ENCODE data around the gene C16orf74.

Gene C16orf74

DNA sequence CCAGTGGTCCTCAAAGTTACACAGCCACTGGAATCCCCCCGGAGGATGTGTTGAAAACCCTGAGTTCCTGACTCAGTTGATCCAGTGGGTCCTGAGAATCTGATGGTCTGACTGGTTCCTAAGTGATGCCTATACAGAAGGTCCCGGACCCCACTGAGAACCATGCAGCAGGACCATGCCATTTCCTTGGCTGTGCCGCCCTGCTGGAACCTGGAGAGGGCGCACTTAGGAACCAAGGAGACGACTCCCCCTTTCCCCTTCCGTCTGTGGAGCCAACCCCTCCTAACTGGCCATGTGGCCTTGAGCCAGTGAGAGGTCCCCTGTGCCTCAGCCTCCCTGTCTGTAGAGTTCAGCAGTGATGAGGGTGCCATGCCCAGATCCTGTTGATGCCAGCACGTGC is 22.0 kb downstream of the C16orf74 start:
- H3K27ac ChIP-seq = no peak overlapping the region

DNA sequence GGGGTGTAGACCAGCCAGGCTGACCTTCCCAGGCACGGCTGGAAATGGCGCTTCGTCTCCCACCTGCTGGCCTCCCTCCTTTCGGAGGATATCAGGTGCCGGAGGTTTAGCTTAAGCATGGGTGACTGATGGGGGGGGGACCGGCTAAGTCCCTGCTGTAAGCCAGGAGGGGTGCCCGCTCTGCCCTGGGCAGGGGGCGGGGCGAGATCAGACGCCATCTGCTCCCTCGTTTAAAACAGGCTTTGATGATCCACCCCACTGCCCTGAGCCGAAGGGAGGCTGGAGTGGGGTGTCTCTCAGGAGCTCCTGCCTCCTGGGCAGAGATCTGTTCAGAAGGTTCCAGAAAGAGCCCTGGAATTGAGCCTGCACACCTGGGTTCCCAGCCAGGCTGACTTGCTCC is 26.0 kb downstream of the C16orf74 start:
- no peak for TF ChIP-seq ZFX (IDR thresholded peaks at IDR 0.05; ENCODE audit: borderline replicate concordance)
- TF ChIP-seq, protein P1, sequence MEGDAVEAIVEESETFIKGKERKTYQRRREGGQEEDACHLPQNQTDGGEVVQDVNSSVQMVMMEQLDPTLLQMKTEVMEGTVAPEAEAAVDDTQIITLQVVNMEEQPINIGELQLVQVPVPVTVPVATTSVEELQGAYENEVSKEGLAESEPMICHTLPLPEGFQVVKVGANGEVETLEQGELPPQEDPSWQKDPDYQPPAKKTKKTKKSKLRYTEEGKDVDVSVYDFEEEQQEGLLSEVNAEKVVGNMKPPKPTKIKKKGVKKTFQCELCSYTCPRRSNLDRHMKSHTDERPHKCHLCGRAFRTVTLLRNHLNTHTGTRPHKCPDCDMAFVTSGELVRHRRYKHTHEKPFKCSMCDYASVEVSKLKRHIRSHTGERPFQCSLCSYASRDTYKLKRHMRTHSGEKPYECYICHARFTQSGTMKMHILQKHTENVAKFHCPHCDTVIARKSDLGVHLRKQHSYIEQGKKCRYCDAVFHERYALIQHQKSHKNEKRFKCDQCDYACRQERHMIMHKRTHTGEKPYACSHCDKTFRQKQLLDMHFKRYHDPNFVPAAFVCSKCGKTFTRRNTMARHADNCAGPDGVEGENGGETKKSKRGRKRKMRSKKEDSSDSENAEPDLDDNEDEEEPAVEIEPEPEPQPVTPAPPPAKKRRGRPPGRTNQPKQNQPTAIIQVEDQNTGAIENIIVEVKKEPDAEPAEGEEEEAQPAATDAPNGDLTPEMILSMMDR (IDR thresholded peaks at IDR 0.05) = no peak
- H3K27ac ChIP-seq = no peak overlapping the region

More for the DNA sequence above, 22.0 kb downstream of the C16orf74 start:
- TF ChIP-seq, protein P1 (IDR thresholded peaks at IDR 0.05) = peak; percentile 28; the same call in 1 of the 2 replicates
- no peak for TF ChIP-seq ZFX (IDR thresholded peaks at IDR 0.05; ENCODE audit: borderline replicate concordance)

DNA sequence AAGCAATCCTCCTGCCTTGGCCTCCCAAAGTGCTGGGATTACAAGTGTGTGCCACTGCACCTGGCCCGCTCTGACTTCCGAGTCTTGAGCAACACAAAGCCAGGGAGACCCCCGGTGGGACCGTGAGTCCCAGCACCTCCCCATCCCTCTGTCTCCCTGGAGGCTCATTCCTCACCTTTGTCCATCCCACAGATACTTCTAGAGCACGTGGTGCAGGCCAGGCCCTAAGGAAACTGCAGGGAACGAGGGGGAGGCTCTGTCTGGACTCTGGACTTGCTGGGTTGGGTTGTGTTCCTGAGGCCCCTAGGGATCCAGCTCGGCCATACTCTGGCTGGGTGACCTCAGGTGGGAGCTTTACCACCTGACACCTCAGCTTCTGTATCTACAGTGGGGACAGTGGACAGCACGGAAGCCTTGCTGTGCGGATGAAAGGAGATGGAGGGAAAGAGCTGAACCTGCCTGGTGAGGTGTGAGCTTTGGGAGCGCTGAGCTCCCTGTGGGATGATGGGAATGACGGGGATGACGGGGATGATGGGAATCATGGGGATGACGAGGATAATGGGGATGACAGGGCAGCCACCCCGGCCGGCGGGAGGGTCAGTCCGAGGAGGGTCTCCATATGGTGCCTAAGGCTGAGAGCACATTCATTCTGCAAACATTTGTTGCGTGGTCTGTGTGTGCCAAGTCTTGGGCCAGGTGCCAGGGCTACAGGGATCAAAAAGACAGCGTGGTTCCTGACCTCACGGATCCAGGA is 26.6 kb downstream of the C16orf74 start:
- H3K27ac ChIP-seq = no peak overlapping the region
- TF ChIP-seq, protein P1 (IDR thresholded peaks at IDR 0.05) = no peak
- no peak for TF ChIP-seq ZFX (IDR thresholded peaks at IDR 0.05; ENCODE audit: borderline replicate concordance)

DNA sequence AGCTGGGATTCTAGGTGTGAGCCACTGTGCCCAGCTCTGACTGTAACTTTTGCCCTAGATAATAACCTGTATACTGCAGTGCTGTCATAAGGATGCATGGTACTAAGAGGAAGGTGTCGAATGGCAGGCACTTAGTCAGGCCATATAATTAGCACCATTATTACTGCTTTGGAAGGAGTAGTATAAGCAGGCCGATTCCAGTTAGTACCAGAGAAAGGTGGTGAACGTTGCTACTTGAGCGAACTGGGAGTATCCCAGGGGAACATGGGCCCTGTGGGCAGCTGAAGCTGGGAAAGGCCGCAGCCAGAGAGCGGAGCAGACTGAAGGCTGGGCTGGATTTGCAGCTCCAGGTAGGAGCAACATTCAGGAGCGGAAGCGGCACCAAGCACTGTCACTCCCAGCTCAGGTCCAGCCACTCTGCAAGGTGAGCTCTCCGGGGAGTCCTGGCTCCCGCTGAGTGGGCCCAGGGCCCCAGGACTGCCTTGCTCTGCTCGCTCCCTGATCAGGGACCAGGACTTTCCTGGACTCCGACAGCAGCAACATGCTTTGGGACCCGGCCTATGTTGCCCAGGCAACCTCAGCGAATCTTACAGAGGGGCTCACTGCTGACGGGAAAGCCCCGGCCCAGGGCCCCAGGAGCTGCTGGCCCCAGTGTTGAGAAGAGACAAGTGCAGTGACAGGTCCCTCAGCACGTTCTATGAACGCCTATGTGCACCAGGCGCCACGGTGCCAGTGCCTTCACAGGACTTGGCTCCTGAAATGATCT is 28.6 kb downstream of the C16orf74 start:
- TF ChIP-seq, protein P1 (IDR thresholded peaks at IDR 0.05) = no peak
- no peak for TF ChIP-seq ZFX (IDR thresholded peaks at IDR 0.05; ENCODE audit: borderline replicate concordance)
- no peak overlapping the region for H3K27ac ChIP-seq

DNA sequence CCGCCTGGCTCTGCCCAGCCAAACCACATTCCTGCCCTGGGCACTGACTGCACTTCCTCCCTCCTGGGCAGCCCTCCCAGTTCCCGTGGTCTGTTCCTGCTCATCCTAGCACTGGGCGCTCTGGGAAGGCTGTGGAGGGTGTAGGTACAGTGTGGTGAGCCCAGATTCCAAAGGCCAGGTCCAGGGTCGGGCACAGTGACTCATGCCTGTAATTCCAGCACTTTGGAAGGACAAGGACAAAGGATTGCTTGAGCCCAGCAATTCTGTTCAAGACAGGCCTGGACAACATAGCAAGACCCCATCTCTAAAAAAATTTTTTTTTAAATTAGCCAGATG is 30.6 kb downstream of the C16orf74 start:
- no peak overlapping the region for H3K27ac ChIP-seq
- TF ChIP-seq, protein P1 (IDR thresholded peaks at IDR 0.05) = no peak

DNA sequence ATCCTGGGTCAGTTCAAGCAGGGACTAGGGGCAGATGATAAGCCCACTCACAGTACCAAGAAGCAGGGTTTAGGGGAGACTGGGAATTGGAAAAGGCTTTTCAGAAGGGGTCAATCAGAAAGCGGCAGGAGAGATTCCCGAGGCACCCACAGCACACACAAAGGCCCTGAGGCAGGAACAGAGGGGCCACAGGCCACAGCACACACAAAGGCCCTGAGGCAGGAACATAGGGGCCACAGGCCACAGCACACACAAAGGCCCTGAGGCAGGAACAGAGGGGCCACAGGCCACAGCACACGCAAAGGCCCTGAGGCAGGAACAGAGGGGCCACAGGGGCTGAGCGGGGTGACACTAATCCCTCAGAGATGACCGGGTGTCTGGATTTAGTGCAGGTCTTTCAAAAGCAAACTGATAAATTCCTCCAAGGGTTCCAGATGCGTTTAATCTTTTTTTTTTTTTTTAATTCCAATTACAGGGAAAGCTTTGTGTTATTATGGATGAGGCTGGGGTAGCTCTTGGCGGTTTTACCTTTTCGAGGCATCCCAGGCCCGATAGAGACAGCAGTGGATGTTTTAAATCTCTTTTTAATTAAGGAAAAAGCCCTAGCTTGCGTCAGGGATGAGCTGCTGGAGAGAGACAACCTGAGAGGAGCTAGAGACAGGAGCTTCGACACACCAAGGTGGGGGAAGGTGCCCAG is 31.1 kb downstream of the C16orf74 start:
- no peak overlapping the region for H3K27ac ChIP-seq
- TF ChIP-seq ZFX (IDR thresholded peaks at IDR 0.05; ENCODE audit: borderline replicate concordance) = no peak
- TF ChIP-seq, protein P1 (IDR thresholded peaks at IDR 0.05) = no peak

Measured in 22Rv1 (cell line).